ENCODE measurements around the gene INTS15. TPM values are rescaled to one million over a fixed set of nuclear protein-coding genes. Genes with fewer than 3 reads are reported as not detected.
A peak's percentile ranks its signal among the peaks of the same experiment; 100 is the strongest.

INTS15 gene
- total and polyA plus RNA-seq, 5 donors, result 9.4 to 18.7 (median 16.7) TPM

DNA sequence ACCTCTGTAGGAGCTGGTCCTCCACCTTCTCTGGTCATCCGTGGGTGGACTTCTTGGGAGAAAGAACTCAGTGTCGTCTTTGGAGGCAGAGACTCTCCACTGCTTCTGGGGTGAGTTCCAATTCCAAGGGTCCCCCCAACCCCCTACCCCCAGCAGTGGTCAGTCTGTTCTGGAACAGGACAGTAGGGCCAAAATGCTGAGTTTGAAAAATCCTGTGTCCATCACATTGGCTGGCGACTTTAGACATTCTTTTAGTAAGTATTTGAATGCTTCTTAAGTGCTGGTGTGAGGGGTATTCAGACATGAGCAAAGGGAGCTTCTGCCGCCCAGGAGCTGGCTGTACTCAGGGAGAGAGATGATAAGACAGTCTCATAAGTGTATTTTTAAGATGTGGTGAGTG lies 49.2 kb downstream of the INTS15 start:
- no peak for DNase-seq
- Histone ChIP-seq H3K4me1 (ENCODE audit: control insufficient read depth, insufficient read depth, low read length) (no peaks in the 10 kb centered on the region), H3K9me3 (ENCODE audit: control insufficient read depth, low read length) (no peaks in the 10 kb centered on the region), H3K4me3 (ENCODE audit: low read length) (no peak overlapping the region), H3K27ac (ENCODE audit: low read length) (no peak overlapping the region), H3K27me3 (ENCODE audit: control insufficient read depth, insufficient read depth) (no peaks in the 10 kb centered on the region)
- intact Hi-C loops (cut with DNase I), result no loop called here
- WGBS, result 70% methylated on average over 4 of the region's 4 CpGs
- no peak for ATAC-seq

DNA sequence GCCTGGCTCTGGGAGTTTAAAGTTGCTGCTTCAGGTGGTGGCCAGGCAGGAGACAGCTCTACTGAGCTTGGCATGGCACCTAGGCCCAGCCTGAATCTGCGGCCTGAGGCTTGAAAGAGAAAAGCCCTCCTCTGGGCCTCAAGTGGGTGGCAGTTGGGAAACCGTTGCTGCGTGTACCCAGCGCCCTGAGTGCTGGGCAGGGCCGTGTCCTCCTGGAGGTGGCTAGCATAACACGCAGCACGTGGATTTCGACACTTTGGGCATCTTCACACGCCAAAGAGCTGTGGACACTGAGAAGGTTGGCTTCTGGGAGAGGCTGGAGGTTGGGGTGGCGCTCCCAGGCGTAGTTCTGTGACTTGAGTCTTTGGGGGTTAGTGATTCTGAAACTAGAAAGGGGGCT lies 49.8 kb downstream of the INTS15 start:
- intact Hi-C loops (cut with DNase I), result no loop called here
- Histone ChIP-seq H3K27ac (ENCODE audit: low read length) (no peak overlapping the region), H3K4me3 (ENCODE audit: low read length) (no peak overlapping the region), H3K9me3 (ENCODE audit: control insufficient read depth, low read length) (no peaks in the 10 kb centered on the region), H3K4me1 (ENCODE audit: control insufficient read depth, insufficient read depth, low read length) (no peaks in the 10 kb centered on the region), H3K27me3 (ENCODE audit: control insufficient read depth, insufficient read depth) (no peaks in the 10 kb centered on the region)
- 90% methylated on average over 11 of the region's 11 CpGs for WGBS
- no peak for ATAC-seq
- DNase-seq, result no peak

DNA sequence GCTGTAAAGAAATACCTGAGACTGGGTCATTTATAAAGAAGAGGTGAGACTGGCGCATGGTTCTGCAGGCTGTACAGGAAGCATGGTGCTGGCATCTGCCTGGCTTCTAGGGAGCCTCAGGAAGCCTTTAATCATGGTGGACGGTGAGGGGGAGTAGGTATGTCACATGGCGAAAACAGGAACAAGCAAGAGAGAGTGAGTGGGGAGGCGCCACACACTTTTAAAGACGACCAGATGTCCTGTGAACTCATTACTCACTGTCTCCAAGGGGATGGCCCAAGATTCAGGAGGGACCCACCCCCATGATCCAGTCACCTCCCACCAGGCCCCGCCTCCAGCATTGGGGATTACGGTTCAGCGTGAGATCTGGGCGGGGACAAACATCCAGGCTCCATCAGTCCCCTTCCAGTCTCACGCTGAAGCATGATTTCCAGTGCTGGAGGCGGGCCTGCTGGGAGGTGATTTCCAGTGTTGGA lies 50.5 kb downstream of the INTS15 start:
- peak; percentile 9 to 70 for ATAC-seq
- peak; percentile 69 to 80 (median 74) for DNase-seq
- Histone ChIP-seq H3K9me3 (ENCODE audit: control insufficient read depth, low read length) (no peaks in the 10 kb centered on the region), H3K4me1 (ENCODE audit: control insufficient read depth, insufficient read depth, low read length) (no peaks in the 10 kb centered on the region), H3K27me3 (ENCODE audit: control insufficient read depth, insufficient read depth) (no peaks in the 10 kb centered on the region), H3K4me3 (ENCODE audit: low read length) (no peak overlapping the region), H3K27ac (ENCODE audit: low read length) (no peak overlapping the region)
- WGBS, result 62% methylated on average over 11 of the region's 11 CpGs
- intact Hi-C loops (cut with DNase I), result no loop called here

DNA sequence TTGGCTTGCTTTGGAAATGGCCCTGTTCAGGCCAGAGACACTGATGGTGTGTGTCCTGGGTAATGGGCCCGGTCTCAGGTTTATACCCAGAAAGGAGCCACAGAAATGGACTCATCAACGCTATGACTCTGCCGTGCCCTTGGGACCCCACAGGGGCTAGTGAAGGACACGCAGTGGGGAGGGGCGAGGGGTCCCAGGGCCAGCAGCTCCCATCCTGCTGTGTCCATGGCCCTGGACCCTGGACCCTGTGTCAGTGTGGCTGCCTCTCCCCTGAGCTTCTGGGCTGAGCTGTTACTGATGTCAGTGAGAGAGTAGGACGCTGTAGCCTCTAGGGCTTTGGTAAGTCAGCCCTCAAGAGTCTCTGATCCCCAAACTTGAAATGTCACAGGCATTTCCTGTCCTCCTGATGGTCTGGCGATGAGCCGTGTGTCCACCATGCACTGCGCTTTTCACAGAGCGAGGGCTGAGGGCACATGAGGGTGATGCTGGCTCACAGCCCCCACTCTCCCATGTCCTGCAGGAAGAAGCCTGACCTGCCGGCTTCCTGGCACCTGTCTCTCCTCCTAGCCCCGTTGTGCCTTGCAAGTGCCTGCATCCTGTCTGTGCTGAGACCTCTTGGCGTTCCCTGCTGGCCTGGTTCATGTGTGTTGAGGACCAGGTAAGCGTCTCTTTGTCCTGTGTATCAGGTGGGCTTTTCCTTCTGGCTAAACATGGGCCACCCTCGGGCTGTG lies 51.6 kb downstream of the INTS15 start:
- 90% methylated on average over 15 of the region's 15 CpGs for WGBS

DNA sequence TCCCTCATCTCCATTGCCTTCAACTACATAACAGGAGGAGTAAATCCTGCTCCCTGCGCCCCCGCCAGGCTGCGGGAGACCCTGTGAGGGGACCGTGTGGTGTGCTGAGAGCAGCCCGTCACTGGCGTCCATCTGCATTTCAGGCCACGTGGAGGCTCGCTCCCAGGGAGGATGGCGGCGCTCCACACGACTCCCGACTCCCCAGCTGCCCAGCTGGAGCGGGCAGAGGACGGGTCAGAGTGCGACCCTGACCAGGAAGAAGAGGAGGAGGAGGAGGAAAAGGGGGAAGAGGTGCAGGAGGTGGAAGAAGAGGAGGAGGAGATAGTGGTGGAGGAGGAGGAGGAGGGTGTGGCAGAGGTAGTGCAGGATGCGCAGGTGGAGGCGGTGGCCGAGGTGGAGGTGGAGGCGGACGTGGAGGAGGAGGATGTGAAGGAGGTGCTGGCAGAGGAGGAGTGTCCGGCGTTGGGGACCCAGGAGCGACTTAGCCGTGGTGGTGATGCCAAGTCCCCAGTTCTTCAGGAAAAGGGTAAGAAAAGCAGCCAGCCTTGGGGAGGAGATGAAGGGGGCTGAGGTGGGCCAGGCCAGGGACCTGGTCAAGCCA lies 52.5 kb downstream of the INTS15 start:
- DNase-seq, result no peak
- WGBS, result 92% methylated on average over 24 of the region's 24 CpGs
- ATAC-seq, result no peak
- Histone ChIP-seq H3K27me3 (ENCODE audit: control insufficient read depth, insufficient read depth) (no peaks in the 10 kb centered on the region), H3K4me1 (ENCODE audit: control insufficient read depth, insufficient read depth, low read length) (no peaks in the 10 kb centered on the region), H3K4me3 (ENCODE audit: low read length) (no peak overlapping the region), H3K27ac (ENCODE audit: low read length) (no peak overlapping the region), H3K9me3 (ENCODE audit: control insufficient read depth, low read length) (no peaks in the 10 kb centered on the region)
- intact Hi-C loops (cut with DNase I), result no loop called here

More for the DNA sequence above, 51.6 kb downstream of the INTS15 start:
- DNase-seq (no peak), ATAC-seq (no peak)
- Histone ChIP-seq H3K4me1 (ENCODE audit: control insufficient read depth, insufficient read depth, low read length) (no peaks in the 10 kb centered on the region), H3K27ac (ENCODE audit: low read length) (no peak overlapping the region), H3K27me3 (ENCODE audit: control insufficient read depth, insufficient read depth) (no peaks in the 10 kb centered on the region), H3K9me3 (ENCODE audit: control insufficient read depth, low read length) (no peaks in the 10 kb centered on the region), H3K4me3 (ENCODE audit: low read length) (no peak overlapping the region)
- intact Hi-C loops (cut with DNase I), result no loop called here

DNA sequence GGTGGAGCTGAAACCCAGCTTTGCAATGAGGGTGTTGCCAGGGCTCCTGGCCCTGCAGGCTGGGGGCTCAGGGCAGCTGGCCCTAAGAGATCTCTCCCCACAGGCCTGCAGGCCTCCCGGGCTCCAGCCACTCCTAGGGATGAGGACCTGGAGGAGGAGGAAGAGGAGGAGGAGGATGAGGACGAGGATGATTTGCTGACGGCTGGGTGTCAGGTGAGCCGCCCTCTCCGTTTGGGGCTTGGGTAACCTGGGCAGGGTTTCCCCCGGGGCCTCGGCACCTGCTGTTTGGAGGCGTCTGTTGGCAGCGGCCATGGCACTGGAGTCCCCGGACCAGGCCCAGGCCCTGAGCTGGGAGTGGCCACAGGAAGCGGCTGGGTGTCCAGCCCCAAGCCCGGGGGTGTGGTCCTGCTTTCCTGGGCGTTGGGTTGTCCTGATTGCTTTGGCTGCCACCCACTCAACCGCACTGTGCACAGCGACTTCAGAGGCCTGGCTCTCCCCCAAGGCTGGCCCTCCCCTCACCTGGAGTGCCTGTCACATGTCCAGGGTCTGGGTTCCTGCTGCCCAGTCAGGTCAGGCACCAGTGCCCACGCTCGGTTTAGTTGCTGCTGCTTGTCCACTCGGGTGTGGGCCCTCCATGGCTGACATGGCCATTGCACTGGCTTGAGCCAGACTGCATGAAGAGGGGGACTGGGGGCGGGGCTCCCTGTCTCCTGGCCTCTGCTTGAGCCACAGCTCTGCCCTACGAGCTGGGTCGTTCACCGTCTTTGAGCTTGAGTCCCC lies 53.2 kb downstream of the INTS15 start:
- no peaks in the 10 kb centered on the region for H3K27me3 ChIP-seq (ENCODE audit: control insufficient read depth, insufficient read depth)
- no peaks in the 10 kb centered on the region for H3K4me1 ChIP-seq (ENCODE audit: control insufficient read depth, insufficient read depth, low read length)
- intact Hi-C loops (cut with DNase I), result no loop called here
- H3K9me3 ChIP-seq (ENCODE audit: control insufficient read depth, low read length), result no peaks in the 10 kb centered on the region
- 84% methylated on average over 22 of the region's 22 CpGs for WGBS
- no peak overlapping the region for H3K4me3 ChIP-seq (ENCODE audit: low read length)
- no peak overlapping the region for H3K27ac ChIP-seq (ENCODE audit: low read length)
- DNase-seq (no peak), ATAC-seq (peak in 1 of 2 donors; percentile 34)

DNA sequence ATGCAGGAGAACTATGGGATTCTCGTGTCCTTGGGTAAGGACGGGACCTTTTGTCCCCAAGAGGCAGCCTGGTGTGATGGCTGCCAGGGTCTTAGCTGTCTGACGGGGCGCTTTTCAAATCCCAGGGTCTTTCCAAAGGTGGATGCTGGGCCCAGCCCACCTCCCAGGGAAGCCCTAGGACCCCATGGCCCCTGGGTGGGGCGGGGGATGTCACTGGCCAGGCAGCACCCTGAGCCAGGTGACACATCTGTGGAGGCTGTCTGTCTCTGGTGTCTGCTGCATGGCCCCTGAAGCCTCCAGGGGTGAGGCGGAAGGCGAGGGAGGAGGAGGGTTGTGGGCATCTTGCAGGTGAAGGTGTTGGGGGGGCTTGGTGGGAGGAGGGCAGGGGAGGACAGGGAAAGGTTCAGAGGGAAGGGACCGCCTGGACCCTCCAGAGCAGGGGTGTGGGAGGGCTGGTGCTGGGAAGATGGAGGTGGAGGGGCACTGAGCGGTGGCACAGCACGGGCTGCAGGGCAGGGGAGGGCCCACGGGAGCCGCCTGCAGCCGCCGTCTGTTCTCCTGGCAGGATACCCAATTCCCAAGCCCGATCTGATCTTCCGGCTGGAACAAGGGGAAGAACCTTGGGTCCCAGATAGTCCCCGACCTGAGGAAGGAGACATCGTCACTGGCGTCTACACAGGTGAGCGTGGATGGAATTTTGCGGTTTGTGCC lies 54.2 kb downstream of the INTS15 start:
- WGBS, result 93% methylated on average over 21 of the region's 21 CpGs
- DNase-seq, result no peak

DNA sequence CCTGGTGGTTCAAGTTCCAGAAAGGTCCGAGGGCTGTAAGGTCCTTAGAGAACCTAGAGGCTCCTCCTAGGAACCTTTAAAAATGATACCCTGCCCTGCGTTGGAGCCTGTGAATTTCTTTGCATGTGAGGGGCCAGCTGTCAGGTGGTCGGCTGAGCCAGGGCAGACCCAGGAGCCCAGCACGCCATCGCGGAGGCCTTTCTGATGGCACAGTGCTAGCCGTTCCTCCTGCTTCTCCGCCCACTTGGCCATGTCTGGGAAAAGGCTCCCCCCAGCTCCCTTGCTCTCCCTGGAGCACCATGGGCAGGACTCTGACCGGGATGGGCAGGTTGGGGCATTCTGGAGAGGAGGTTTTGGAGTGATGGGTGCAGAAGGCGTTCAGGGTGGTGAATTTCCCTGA lies 54.9 kb downstream of the INTS15 start:
- Histone ChIP-seq H3K27me3 (ENCODE audit: control insufficient read depth, insufficient read depth) (no peaks in the 10 kb centered on the region), H3K4me1 (ENCODE audit: control insufficient read depth, insufficient read depth, low read length) (no peaks in the 10 kb centered on the region), H3K4me3 (ENCODE audit: low read length) (no peak overlapping the region), H3K27ac (ENCODE audit: low read length) (no peak overlapping the region), H3K9me3 (ENCODE audit: control insufficient read depth, low read length) (no peaks in the 10 kb centered on the region)
- intact Hi-C loops (cut with DNase I), result no loop called here
- ATAC-seq (no peak), DNase-seq (no peak)
- WGBS, result 97% methylated on average over 10 of the region's 10 CpGs

More for the DNA sequence above, 54.2 kb downstream of the INTS15 start:
- H3K4me3 ChIP-seq (ENCODE audit: low read length), result no peak overlapping the region
- H3K27me3 ChIP-seq (ENCODE audit: control insufficient read depth, insufficient read depth), result no peaks in the 10 kb centered on the region
- no peaks in the 10 kb centered on the region for H3K9me3 ChIP-seq (ENCODE audit: control insufficient read depth, low read length)
- ATAC-seq, result no peak
- intact Hi-C loops (cut with DNase I), result no loop called here
- no peak overlapping the region for H3K27ac ChIP-seq (ENCODE audit: low read length)
- no peaks in the 10 kb centered on the region for H3K4me1 ChIP-seq (ENCODE audit: control insufficient read depth, insufficient read depth, low read length)

DNA sequence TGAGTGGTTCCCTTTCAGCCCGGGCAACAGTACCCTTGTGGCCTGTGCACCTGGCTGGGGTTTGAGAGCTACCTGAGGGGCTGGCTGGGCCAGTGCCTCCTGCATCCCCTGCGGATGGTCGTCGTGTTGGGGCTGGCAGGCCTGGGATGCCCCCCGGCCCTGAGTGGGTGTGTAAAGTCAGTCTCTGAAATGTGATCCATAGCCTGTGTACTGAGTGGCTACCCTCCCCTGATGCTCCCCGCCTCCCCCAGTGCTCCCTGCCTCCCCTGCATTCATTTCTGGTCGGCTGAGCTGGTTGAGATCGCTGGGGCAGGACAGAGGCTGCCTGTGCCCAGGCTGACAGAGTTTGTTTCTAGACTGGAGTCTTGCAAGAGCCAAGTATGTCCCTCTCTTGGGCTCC lies 56.6 kb downstream of the INTS15 start:
- Histone ChIP-seq H3K27me3 (ENCODE audit: control insufficient read depth, insufficient read depth) (no peaks in the 10 kb centered on the region), H3K9me3 (ENCODE audit: control insufficient read depth, low read length) (no peaks in the 10 kb centered on the region), H3K4me1 (ENCODE audit: control insufficient read depth, insufficient read depth, low read length) (no peaks in the 10 kb centered on the region), H3K27ac (ENCODE audit: low read length) (no peak overlapping the region), H3K4me3 (ENCODE audit: low read length) (no peak overlapping the region)
- ATAC-seq (no peak), DNase-seq (no peak)
- intact Hi-C loops (cut with DNase I), result no loop called here
- WGBS, result 82% methylated on average over 8 of the region's 8 CpGs

DNA sequence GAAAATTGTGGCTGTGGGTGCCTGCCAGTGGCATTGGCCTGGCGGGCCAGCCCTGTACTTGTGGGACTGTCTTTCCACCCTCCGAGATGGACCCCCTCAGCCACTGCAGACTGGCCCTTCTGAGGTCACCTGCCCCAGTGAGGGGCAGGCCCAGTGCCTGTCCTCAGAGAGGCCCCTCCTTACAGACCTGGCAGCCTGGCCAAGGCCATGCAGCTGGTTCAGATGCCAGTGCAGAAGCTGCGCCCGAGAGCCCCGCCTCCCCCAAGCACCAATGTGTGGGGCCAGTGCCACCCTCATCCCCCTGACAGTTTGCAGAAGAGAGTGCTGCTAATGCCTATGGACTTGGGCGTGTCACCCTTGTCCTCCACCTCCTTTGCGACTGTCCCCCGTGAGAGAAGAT lies 57.3 kb downstream of the INTS15 start:
- no peak for DNase-seq
- no peaks in the 10 kb centered on the region for H3K27me3 ChIP-seq (ENCODE audit: control insufficient read depth, insufficient read depth)
- whole genome bisulfite sequencing, result 81% methylated on average over 8 of the region's 8 CpGs
- H3K4me1 ChIP-seq (ENCODE audit: control insufficient read depth, insufficient read depth, low read length), result no peaks in the 10 kb centered on the region
- intact Hi-C loops (cut with DNase I), result no loop called here
- H3K9me3 ChIP-seq (ENCODE audit: control insufficient read depth, low read length), result no peaks in the 10 kb centered on the region
- no peak for ATAC-seq
- no peak overlapping the region for H3K27ac ChIP-seq (ENCODE audit: low read length)
- no peak overlapping the region for H3K4me3 ChIP-seq (ENCODE audit: low read length)

DNA sequence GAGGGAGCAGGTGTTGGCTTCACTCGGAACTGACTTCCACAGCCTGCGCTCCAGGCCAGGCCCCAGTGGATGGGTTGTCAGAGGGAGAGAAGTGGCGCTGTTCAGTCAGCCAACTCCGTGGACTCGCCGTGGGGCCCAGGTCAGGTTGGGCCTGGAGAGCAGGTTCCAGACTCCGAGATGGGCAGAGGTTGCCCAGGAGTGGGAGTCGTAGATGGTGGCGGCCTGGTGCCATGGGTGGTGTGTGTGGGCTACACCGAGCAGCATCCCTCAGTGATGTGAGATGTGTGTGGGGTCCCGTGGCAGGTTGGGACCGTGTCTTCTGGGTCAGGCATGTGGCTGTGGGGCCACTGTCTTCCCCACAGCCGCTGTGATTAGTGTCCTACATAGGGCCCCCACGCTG lies 57.7 kb downstream of the INTS15 start:
- Histone ChIP-seq H3K27ac (ENCODE audit: low read length) (no peak overlapping the region), H3K4me1 (ENCODE audit: control insufficient read depth, insufficient read depth, low read length) (no peaks in the 10 kb centered on the region), H3K9me3 (ENCODE audit: control insufficient read depth, low read length) (no peaks in the 10 kb centered on the region), H3K27me3 (ENCODE audit: control insufficient read depth, insufficient read depth) (no peaks in the 10 kb centered on the region), H3K4me3 (ENCODE audit: low read length) (no peak overlapping the region)
- ATAC-seq (no peak), DNase-seq (no peak)
- intact Hi-C loops (cut with DNase I), result no loop called here
- 91% methylated on average over 14 of the region's 14 CpGs for WGBS

Data from right cardiac atrium (tissue), 5 donors.